Measurements from ENCODE around the gene SIRT7. TPM values are rescaled to one million over a fixed set of nuclear protein-coding genes. Genes with fewer than 3 reads are reported as not detected.

The SIRT7 gene
- total RNA-seq, 2 experiments from 2014 or later: 49.1 to 69.3 TPM

- TF ChIP-seq, protein P1, sequence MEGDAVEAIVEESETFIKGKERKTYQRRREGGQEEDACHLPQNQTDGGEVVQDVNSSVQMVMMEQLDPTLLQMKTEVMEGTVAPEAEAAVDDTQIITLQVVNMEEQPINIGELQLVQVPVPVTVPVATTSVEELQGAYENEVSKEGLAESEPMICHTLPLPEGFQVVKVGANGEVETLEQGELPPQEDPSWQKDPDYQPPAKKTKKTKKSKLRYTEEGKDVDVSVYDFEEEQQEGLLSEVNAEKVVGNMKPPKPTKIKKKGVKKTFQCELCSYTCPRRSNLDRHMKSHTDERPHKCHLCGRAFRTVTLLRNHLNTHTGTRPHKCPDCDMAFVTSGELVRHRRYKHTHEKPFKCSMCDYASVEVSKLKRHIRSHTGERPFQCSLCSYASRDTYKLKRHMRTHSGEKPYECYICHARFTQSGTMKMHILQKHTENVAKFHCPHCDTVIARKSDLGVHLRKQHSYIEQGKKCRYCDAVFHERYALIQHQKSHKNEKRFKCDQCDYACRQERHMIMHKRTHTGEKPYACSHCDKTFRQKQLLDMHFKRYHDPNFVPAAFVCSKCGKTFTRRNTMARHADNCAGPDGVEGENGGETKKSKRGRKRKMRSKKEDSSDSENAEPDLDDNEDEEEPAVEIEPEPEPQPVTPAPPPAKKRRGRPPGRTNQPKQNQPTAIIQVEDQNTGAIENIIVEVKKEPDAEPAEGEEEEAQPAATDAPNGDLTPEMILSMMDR (conservative IDR thresholded peaks at IDR 0.05; ENCODE audit: low read length): peak; percentile 44
- no peak for TF ChIP-seq EZH2phosphoT487 (IDR thresholded peaks at IDR 0.05; ENCODE audit: borderline replicate concordance, low read depth, low read length)
- Histone ChIP-seq H3K36me3 (ENCODE audit: insufficient read depth, low read length) (peaks cover 40% of the 10 kb centered on the region; the same call in 1 of the 2 replicates), H3K79me2 (ENCODE audit: insufficient read depth, low read depth, low read length) (peaks cover 5% of the 10 kb centered on the region; the same call in 1 of the 2 replicates), H3K9me3 (ENCODE audit: low read length) (no peaks in the 10 kb centered on the region), H3K4me3 (ENCODE audit: low read depth, low read length, poor library complexity, severe bottlenecking) (no peak overlapping the region), H3K9me2 (ENCODE audit: insufficient read depth, low read length) (no peaks in the 10 kb centered on the region), H3K27ac (ENCODE audit: low read depth, low read length, poor library complexity, severe bottlenecking) (no peak overlapping the region), H2AFZ (ENCODE audit: low read length) (no peak overlapping the region), H3K4me1 (ENCODE audit: insufficient read depth, low read length, poor library complexity, severe bottlenecking) (peaks cover 15% of the 10 kb centered on the region), H4K20me1 (ENCODE audit: insufficient read depth, low read length) (no peaks in the 10 kb centered on the region; the same call in 1 of the 2 replicates), H3K4me2 (ENCODE audit: low read length) (no peak overlapping the region)
- ChIA-PET POLR2A (no interaction called here), CTCF (ENCODE audit: unreplicated experiment) (no interaction called here)
- intact Hi-C loops (cut with micrococcal nuclease; ENCODE audit: unreplicated experiment): no loop called here
- no peak for DNase-seq (ENCODE audit: low spot score)
- BruUV-seq (replicated peaks): no TSS peak
Measured at GRCh38 chr17:81907219-81908145, 10.5 kb downstream of the SIRT7 start.

GRCh38 chr17:81906476-81907218 is 11.3 kb downstream of the SIRT7 start:
- TF ChIP-seq, protein P1 (conservative IDR thresholded peaks at IDR 0.05; ENCODE audit: low read length): peak; percentile 71
- no peak for TF ChIP-seq EZH2phosphoT487 (IDR thresholded peaks at IDR 0.05; ENCODE audit: borderline replicate concordance, low read depth, low read length)
- Histone ChIP-seq H3K4me3 (ENCODE audit: low read depth, low read length, poor library complexity, severe bottlenecking) (no peak overlapping the region), H3K27ac (ENCODE audit: low read depth, low read length, poor library complexity, severe bottlenecking) (no peak overlapping the region), H3K9me3 (ENCODE audit: low read length) (no peaks in the 10 kb centered on the region), H3K36me3 (ENCODE audit: insufficient read depth, low read length) (peaks cover 32% of the 10 kb centered on the region; the same call in 1 of the 2 replicates), H3K9me2 (ENCODE audit: insufficient read depth, low read length) (no peaks in the 10 kb centered on the region), H3K4me1 (ENCODE audit: insufficient read depth, low read length, poor library complexity, severe bottlenecking) (peaks cover 11% of the 10 kb centered on the region), H3K79me2 (ENCODE audit: insufficient read depth, low read depth, low read length) (peaks cover 5% of the 10 kb centered on the region; the same call in 1 of the 2 replicates), H4K20me1 (ENCODE audit: insufficient read depth, low read length) (no peaks in the 10 kb centered on the region; the same call in 1 of the 2 replicates), H3K4me2 (ENCODE audit: low read length) (no peak overlapping the region), H2AFZ (ENCODE audit: low read length) (no peak overlapping the region)
- CTCF ChIA-PET (ENCODE audit: unreplicated experiment): no interaction called here
- POLR2A ChIA-PET: no interaction called here
- BruUV-seq (replicated peaks): no TSS peak
- peak; percentile 61 for DNase-seq (ENCODE audit: low spot score)
- intact Hi-C loops (cut with micrococcal nuclease; ENCODE audit: unreplicated experiment): no loop called here
